ENCODE data around the gene GAL3ST1. TPM values are rescaled to one million over a fixed set of nuclear protein-coding genes. Genes with fewer than 3 reads are reported as not detected.

The GAL3ST1 gene
- total RNA-seq, 4 donors from 2014 or later, result 5.6 to 24.2 (median 8.7) TPM

DNA sequence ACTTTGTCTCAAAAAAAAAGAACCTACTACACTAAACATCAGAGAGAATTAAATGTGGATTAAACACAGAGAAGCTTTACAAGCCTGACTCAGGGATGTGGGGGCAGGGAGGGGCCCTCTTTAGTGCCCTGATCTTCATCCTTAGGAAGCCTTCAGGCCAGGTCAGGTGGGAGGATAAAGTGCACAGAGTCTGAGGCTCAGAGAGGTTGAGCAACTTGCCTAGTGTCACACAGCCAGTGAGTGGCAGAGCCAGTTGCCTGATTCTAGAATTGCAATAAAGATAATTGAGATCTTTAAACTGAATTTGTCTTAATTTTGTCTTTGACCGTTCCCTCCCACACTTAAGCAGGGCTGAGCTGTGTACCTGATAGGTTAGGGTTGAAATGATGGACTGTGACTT is 35.1 kb downstream of the GAL3ST1 start:
- Histone ChIP-seq H3K36me3 (no peaks in the 10 kb centered on the region), H3K27me3 (peaks cover 36% of the 10 kb centered on the region), H3K9me3 (no peaks in the 10 kb centered on the region), H3K4me1 (peaks cover 4 to 11% (median 9%) of the 10 kb centered on the region in 4 donors), H3K27ac (no peak overlapping the region), H3K4me3 (no peak overlapping the region)
- DNase-seq, result no peak
- TF ChIP-seq EP300 (IDR thresholded peaks at IDR 0.05; ENCODE audit: low read depth) (no peak), POLR2AphosphoS5 (IDR thresholded peaks at IDR 0.05) (no peak), POLR2A (IDR thresholded peaks at IDR 0.05) (no peak)
- TF ChIP-seq, protein P1, sequence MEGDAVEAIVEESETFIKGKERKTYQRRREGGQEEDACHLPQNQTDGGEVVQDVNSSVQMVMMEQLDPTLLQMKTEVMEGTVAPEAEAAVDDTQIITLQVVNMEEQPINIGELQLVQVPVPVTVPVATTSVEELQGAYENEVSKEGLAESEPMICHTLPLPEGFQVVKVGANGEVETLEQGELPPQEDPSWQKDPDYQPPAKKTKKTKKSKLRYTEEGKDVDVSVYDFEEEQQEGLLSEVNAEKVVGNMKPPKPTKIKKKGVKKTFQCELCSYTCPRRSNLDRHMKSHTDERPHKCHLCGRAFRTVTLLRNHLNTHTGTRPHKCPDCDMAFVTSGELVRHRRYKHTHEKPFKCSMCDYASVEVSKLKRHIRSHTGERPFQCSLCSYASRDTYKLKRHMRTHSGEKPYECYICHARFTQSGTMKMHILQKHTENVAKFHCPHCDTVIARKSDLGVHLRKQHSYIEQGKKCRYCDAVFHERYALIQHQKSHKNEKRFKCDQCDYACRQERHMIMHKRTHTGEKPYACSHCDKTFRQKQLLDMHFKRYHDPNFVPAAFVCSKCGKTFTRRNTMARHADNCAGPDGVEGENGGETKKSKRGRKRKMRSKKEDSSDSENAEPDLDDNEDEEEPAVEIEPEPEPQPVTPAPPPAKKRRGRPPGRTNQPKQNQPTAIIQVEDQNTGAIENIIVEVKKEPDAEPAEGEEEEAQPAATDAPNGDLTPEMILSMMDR (IDR thresholded peaks at IDR 0.05), result no peak
- in situ Hi-C loops (cut with MboI; ENCODE audit: low pct_ligation_motif_present in 1 of 4, low pct_unique_long_range_greater_than_20kb in 1 of 4, low sequenced_read_pairs in 3 of 4), result no loop called here
- 79% methylated on average over 1 of the region's 1 CpG; no CpG with 5 or more reads in 1 of the 2 donors for WGBS, 2 donors (ENCODE audit: low coverage in 1 of 2)
- intact Hi-C loops (cut with DNase I; ENCODE audit: low total_unique reads), result no loop called here

DNA sequence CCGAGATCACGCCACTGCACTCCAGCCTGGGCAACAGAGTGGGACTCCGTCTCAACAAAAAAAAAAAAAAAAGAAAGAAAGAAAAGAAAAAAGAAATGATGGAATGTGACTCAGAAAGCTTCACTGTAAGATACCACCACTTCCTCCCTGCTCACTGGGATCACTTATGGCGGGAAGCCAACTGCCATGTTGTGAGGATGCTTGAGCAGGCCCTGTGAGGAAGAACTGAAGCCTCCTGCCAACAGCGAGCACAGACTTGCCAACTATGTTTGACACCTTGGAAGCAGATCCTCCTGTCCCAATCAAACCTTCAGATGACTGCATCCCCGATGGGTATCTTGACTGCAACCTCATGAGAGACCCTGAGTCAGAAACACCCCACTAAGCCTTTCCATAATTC is 36.2 kb downstream of the GAL3ST1 start:
- H3K36me3 ChIP-seq, result no peaks in the 10 kb centered on the region
- peaks cover 4 to 11% (median 9%) of the 10 kb centered on the region in 4 donors for H3K4me1 ChIP-seq
- intact Hi-C loops (cut with DNase I; ENCODE audit: low total_unique reads), result no loop called here
- no peak overlapping the region for H3K4me3 ChIP-seq
- no peaks in the 10 kb centered on the region for H3K9me3 ChIP-seq
- peaks cover 25% of the 10 kb centered on the region for H3K27me3 ChIP-seq
- DNase-seq, result no peak
- H3K27ac ChIP-seq, result no peak overlapping the region
- TF ChIP-seq, protein P1 (IDR thresholded peaks at IDR 0.05), result no peak
- TF ChIP-seq POLR2AphosphoS5 (IDR thresholded peaks at IDR 0.05), result no peak
- no peak for TF ChIP-seq EP300 (IDR thresholded peaks at IDR 0.05; ENCODE audit: low read depth)
- no peak for TF ChIP-seq POLR2A (IDR thresholded peaks at IDR 0.05)
- 90 to 96% methylated on average over 4 to 6 of the region's 6 CpGs for WGBS, 2 donors (ENCODE audit: low coverage in 1 of 2)
- in situ Hi-C loops (cut with MboI; ENCODE audit: low pct_ligation_motif_present in 1 of 4, low pct_unique_long_range_greater_than_20kb in 1 of 4, low sequenced_read_pairs in 3 of 4), result no loop called here

DNA sequence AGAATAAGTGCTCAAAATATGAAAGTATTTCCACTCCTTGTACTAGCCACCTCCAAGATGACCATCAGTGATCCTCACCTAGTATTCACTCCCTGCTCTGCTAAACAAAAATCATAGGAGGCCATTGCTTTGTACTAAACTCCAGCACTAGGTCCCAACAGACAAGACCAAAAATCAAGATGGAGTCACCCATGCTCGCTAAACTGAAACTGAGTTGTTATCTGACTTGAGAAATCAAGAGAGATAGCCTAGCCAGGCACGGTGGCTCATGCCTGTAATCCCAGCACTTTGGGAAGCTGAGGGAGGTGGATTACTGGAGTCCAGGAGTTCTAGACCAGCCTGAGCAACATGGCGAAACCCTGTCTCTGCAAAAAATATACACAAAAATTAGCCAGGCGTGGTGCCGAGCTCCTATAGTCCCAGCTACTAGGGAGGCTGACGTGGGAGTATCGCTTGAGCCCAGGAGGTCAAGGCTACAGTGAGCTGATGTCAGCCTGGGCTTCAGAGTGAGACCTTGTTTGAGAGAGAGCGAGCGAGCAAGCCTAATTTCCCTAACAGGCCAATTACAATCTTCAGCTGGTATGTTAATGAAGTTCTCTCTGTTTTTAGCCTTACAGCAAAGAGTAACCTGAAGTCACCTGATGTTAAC is 37.3 kb downstream of the GAL3ST1 start:
- Histone ChIP-seq H3K36me3 (no peaks in the 10 kb centered on the region), H3K4me3 (no peak overlapping the region), H3K27me3 (peaks cover 15% of the 10 kb centered on the region), H3K9me3 (no peaks in the 10 kb centered on the region), H3K27ac (no peak overlapping the region), H3K4me1 (peaks cover 2 to 6% (median 4%) of the 10 kb centered on the region in 4 donors)
- TF ChIP-seq POLR2AphosphoS5 (IDR thresholded peaks at IDR 0.05), result no peak
- TF ChIP-seq EP300 (IDR thresholded peaks at IDR 0.05; ENCODE audit: low read depth), result no peak
- TF ChIP-seq, protein P1 (IDR thresholded peaks at IDR 0.05), result no peak
- no peak for TF ChIP-seq POLR2A (IDR thresholded peaks at IDR 0.05)
- WGBS, 2 donors (ENCODE audit: low coverage in 1 of 2), result 85 to 100% methylated on average over 1 to 9 of the region's 9 CpGs
- intact Hi-C loops (cut with DNase I; ENCODE audit: low total_unique reads) (no loop called here), in situ Hi-C loops (cut with MboI; ENCODE audit: low pct_ligation_motif_present in 1 of 4, low pct_unique_long_range_greater_than_20kb in 1 of 4, low sequenced_read_pairs in 3 of 4) (no loop called here)
- DNase-seq, result no peak

DNA sequence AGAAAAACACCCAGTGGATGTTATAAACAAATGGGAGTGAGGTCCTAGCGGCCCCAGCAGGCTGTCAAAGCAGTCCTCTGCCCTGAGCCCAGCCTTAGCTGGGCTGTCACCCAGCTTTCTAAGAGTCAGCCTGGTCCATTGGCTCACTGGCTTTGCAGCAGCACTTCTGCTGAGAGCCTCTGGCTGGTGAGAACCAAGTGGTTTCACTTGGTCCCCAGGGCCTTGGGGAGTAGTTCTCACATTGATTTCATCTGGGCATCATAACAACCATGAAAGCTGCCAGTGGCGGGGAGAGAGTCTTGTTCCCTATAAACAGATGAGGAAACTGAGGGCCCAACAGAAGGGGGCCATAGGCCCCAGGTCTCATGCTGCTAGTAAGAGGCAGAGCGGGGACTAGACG is 39.3 kb downstream of the GAL3ST1 start:
- Histone ChIP-seq H3K27me3 (no peaks in the 10 kb centered on the region), H3K9me3 (no peaks in the 10 kb centered on the region), H3K27ac (no peak overlapping the region), H3K4me1 (no peaks in the 10 kb centered on the region), H3K36me3 (no peaks in the 10 kb centered on the region), H3K4me3 (no peak overlapping the region)
- in situ Hi-C loops (cut with MboI; ENCODE audit: low pct_ligation_motif_present in 1 of 4, low pct_unique_long_range_greater_than_20kb in 1 of 4, low sequenced_read_pairs in 3 of 4), result no loop called here
- WGBS, 2 donors (ENCODE audit: low coverage in 1 of 2), result 84% methylated on average over 4 of the region's 4 CpGs; no CpG with 5 or more reads in 1 of the 2 donors
- intact Hi-C loops (cut with DNase I; ENCODE audit: low total_unique reads), result no loop called here
- DNase-seq, result no peak
- TF ChIP-seq, protein P1 (IDR thresholded peaks at IDR 0.05), result no peak
- TF ChIP-seq POLR2A (IDR thresholded peaks at IDR 0.05) (no peak), POLR2AphosphoS5 (IDR thresholded peaks at IDR 0.05) (no peak), EP300 (IDR thresholded peaks at IDR 0.05; ENCODE audit: low read depth) (no peak)

All from transverse colon (tissue), 4 donors.